CMK (cell line): ENCODE measurements around the gene RAB27B.

ENCODE experiments used
- DNase-seq: peaks from one replicate; pipeline ENCODE4 v3.0.0-alpha.2; 2010; ENCODE audit warnings: low read depth

Gene RAB27B

DNA sequence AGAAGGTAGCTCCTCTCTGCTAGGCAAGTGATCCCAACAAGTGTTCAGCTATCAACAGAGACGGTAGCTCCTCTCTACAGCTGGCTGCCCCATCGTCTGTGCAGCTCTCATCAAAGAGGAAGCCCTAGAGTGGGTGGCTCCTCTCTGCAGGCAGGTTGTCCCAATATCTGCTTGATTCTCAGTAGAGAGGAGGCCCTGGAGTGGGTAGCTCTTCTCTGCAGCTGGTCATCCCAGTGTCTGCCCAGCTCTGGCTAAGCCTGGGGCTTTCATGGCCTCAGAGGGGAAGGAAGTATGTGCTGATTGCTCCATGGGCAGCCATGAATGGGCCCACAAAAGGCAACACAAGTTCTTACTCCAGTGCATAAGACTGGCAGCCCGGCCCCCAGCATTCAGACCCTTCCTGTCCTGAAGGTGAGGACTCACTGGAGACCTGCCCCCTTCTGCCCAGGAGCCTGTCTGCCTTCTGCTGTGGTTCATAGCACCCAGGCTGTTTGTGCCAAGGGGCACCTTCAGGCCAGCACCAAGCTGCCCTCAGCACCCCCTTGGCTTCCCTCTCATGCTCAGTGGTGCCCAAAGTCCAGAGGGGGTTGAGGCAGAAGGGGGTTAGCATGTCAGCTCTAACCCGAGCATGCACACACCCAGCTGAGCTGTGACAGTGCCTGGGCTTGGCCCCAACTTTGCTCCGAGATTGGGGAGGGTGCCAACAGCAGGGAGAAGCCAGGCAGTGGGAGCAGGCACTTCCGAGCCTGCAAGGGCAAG, 82.1 kb downstream of the RAB27B start:
- DNase-seq: no peak

DNA sequence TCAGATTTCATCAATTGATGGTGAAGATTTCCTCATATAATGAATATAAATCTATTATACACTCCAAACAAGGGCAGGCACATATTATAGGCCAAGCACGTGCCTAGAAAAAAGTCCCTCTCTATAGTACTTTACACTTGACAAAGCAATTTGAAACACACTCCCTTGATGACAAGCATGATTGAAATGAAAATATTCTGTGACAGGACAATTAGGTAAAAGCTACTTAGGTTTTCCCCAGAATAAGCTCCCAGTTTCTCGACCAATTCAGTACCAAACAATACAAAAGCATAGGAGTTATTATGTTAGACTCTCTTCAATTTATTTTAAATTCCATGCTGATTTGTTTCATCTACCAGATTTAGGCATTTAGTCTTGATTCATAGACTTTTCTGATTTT, 83.3 kb downstream of the RAB27B start:
- DNase-seq: no peak

DNA sequence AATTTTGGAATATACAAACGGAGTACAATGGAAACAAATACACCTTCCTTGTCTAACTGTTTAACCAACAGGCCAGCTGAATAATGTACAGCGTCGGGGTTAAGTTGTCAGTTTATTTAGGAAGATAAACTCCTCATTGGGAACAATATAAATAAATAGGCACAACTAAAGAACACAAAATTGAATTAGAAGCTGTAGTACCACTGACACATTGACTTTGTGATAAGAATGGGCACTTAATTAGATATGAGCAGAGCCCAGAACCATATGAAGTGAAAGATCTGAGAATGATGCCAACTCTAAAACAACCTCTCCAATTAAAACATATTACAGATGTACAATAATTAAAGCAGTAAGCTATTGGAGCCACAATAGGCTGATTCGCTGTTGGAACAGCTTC, 86.5 kb downstream of the RAB27B start:
- DNase-seq: no peak

DNA sequence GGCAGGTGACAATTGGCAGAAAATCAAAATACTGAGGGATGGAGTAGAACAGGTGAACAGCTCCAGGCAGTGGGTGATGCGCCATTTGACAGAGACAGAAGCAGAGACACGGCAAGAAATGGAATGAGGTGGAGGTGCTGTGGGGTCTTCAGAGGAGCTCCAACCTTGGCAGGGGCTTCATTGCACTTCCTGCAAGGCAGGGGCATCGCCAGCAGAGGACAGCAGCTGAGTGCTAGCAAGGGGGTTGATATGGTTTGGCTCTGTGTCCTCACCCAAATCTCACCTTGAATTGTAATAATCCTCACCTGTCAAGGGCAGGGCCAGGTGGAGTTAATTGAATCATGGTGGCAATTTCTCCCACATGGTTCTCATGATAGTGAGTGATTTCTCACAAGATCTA, 88.2 kb downstream of the RAB27B start:
- DNase-seq: no peak

DNA sequence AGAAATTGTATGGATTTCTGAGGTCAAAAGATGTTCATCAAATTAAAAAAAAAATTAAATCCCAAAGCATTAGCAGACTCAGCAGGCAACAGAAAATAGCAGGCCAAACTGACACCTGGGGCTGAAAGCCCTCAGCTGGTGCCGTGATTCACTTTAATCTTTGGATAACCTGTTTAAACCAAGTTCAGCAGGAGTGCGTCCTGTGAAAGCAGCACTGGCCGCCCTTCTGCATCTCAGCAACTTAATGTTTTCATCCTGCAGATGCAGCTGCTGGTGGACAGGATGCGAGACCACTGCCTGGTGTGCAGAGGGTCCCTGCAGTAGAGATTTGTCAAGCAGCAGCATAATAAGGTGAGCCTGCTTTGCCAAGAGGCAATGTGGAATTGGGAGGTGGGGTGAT, 89.8 kb downstream of the RAB27B start:
- no peak for DNase-seq

DNA sequence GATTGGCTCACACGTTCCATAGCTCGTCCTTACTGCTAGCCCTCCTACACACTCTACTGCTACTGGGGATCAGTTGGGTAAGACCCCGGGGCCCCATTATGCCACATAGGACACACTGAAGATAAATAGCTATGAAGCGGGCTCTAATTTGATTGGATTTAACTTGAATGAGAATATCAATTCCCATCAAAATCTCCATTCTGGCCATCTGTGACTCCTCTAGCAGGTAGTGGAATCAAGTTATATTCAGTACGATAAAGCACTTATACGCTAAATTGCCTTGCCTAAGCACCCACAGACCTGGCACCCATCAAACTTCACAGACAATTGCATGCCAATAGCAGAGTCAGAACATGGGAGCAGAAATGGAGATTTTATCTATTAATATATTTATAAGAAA, 91.1 kb downstream of the RAB27B start:
- no peak for DNase-seq

DNA sequence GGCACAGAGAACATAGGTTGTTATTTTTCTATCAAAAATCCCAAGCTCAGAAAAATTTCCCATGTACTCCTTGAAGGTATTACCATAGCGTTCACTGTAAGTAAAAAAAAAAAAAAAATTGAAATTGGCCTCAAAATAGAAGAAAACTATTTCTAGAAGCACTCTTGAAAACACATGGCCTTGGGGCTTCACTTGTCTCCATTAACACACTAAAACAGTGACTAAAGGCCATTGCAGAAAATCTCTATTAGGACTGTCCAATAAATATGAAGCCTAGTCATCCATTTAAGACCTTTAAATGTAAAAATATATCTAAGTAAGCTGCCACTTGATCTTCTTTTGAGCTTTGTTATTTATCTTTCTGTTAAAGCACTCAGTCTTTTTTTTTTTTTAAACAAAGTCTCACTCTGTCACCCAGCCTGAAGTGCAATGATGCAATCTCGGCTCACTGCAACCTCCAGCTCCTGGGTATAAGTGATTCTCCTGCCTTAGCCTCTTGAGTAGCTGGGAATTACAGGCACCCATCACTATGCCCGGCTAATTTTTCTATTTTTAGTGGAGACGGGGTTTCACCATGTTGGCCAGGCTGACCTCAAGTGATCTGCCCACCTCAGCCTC, 95.2 kb downstream of the RAB27B start:
- DNase-seq: no peak

DNA sequence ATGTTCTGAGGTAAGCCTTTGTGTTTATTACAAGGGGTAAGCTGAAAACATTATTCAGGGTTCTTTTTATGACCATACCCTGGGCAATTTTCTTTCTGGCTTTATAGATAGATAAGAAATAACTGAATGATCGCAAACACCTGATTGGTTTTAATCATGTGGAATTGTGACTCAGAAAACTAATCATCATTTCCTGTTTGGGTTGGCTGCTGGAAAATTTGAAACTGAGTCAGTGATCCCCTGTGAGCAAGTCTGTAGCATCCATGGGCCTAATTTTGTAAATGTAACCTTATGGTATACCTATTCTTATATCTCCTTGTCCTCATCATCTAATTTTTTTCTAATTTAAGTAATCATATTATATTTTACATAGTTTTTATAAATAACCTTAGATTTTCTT, 96.7 kb downstream of the RAB27B start:
- DNase-seq: no peak

DNA sequence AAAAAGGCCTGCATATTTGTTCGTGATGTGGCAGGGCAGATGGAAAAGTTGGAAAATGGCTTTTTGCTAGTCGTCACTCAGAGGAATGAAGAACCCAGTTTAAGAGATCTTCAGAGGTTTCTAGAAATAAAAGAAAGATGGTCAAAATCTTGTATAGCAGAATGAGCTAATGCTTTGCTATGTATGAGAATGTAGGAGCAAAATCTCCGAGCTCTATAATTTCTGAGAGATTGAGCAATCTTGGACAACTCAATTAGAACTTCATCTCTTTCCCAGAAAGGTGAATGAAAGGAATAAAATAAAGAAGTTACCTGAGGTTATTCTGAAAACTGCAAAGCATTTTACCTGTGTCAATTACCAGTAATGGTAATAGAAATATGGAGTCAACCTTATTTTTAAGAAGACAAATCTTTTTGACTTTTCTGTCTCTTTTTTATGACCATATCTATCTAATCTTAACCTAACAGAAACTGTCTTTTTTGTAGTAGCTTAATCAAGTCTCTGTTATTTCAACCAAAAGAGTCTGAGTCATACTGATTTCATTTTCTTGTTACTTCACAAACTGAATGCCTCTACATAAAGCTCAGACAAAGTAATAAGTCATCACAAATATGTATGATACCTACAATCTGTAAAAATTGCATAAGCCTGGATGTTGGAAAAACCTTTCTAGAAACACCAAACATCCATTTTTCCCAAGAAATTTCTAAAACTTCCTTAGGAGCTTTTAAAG, 98.5 kb downstream of the RAB27B start:
- DNase-seq: no peak

DNA sequence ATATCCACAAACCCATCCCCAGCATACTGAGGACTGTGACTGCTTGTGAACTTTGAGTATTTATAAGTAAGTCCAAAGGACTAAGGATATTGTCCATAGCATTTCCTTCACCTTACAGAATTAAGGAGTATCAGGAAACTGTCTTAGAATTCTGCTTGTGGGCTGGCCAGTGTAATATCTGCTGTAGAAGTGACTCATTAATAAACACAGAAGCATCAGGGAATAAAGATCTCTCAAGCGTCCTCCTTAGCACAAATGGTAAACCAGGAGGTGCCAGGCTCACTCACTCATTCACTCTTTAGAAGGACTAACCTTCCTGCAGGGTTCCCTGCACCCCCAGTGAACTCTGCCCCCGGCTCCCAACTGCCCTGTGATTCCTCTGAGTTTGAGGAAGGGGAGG, 100.0 kb downstream of the RAB27B start:
- no peak for DNase-seq

DNA sequence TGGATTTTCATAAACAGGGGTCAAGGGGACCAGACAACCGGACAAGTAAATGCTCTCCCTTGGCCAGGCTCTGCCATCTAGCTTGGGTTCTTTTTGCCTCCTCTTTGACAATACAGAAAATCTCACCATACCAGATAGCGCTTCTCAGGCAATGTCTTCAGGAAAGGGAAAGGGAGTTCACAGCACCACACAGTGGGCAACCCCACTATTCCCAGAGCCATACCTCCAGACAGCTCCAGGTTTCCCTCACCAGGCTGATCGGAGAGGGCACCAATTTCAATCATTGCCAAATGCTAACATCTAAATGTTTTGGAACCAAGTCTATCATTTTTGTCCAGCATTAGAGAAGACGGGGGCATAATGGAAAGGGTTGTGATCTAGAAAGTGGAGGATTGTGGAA, 102.9 kb downstream of the RAB27B start:
- no peak for DNase-seq

DNA sequence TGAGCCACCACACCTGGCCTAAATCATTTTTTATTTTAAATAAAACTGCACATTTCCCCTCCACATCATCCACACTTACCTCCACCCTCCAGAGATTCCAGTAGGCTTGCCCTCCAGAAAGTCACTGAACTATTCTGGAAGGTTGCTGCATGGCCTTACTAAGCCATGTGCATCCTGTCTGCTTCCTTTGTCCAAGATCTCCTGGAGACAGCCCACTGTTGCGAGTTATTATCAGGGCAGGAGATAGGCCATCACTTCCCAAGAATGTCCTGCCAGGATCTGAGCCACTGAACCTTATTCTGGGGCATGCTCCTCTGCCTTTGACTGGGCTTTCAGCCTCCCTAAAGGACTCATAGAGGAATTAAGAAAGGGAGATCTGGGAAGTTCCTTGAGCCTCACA, 104.2 kb downstream of the RAB27B start:
- no peak for DNase-seq

DNA sequence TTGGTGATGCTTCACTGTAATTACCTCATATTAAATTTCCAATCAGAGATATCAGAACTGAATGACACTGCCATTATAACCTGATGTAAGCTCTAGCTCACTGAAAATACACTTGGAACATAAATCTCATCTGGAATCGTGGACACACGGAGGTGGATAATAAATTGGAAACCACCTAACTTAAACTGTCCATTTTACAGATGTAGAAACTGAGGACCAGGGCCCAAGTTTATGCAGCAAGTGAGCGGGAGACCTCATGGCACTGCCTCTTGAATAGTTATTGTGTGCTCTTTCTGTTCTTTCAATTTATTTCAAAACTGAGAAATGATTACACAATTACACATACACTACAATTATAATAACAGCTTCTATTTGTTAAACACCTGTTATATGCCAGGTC, 110.2 kb downstream of the RAB27B start:
- no peak for DNase-seq

DNA sequence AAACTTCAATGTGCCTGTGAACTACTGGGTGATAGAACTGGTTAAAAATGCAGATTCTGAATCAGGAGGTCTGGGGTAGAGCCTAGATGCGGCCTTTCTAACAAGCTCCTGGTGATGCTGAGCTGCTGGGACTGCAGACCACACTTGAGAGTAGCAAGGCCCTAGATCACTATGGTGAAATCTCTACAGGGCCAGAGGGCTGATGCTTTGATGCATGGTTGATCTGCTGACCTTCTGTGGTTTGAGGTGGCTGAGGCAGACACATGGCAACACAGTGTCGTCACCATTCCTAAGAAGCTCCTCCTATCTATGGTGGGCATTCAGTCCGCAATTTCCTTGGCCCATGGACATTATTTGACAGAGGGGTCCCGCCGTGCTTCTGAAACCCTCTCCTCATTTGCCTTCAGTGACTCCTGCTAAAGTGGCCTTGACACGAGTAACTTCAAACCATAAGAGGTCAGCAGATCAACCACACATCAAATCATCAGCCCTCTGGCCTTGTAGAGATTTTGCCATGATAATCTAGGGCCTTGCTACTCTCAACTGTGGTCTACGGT, 111.2 kb downstream of the RAB27B start:
- DNase-seq: no peak

DNA sequence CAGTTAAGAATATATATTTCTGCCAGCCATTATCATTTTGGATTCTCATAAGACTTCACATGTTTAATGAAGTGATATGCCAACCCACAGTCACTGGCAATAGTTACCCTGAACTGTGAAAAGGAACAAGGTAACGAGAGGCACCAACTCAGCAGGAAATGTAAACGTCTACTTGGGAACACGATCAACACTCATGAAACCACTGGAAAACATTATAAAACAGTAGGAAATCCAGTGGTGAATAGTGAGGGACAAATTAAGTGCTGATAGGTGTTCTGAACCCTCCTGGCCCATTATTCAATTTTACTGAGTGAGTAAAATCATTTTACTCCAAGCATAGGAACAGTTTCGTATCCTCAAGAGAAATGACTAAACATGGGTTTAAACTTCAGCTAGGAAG, 113.9 kb downstream of the RAB27B start:
- DNase-seq: no peak

DNA sequence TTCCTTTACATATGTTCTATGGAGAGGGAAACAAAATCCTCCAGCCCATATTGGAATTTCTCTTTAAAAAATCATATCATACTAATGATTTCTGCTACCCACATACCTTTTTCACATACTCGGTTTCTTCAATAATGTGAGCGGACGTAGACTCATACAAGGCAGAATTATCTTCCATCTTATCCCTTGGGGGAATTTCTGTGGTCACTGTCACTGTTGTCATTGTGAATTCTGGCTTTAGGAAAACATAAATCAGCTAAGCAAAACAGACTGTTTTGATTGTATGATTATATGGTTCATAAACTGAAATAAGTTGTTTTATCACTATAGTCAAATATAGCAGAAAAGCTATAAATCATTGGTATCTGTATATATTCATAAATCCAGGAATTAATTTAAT, 114.3 kb downstream of the RAB27B start:
- no peak for DNase-seq
